HCT116 (cell line): ENCODE measurements around the gene PICALM. TPM values are rescaled to one million over a fixed set of nuclear protein-coding genes. Genes with fewer than 3 reads are reported as not detected.

Source experiments
- ATAC-seq: fragments of 200-7000 bp; cut with Tn5 transposase; 2 replicates; pipeline ENCODE4 v1.9.1; 2020; ENCODE audit warnings: mild to moderate bottlenecking, moderate library complexity
- BruUV-seq: library from RNA; stranded (reverse); fragments of 400-500 nt; replicated peaks from 2 replicates; lab custom pipeline; 2021; lab: Mats Ljungman, UMichigan
- CTCF ChIA-PET: fragments of 300-600 bp; sonication (Branson Sonifier 250); formaldehyde crosslinking; loops from one replicate; lab custom pipeline; 2021; ENCODE audit warnings: antibody characterized with exemption; lab: Charles Lee
- POLR2A ChIA-PET: fragments of 300-600, 350-600 bp; sonication (Branson Sonifier 250); formaldehyde crosslinking; loops from one replicate; lab custom pipeline; 2021; ENCODE audit warnings: antibody characterized with exemption; lab: Charles Lee
- RAD21 ChIA-PET, 2 experiments: fragments of 300-600 bp; sonication (Branson Sonifier 250); formaldehyde crosslinking; loops; one replicate each; lab custom pipeline; 2023; ENCODE audit warnings: low total read pairs in 2 of 2; ENCODE audit not compliant: uncharacterized antibody in 2 of 2, unreplicated experiment in 2 of 2, low non-redundant PET in 1 of 2; lab: Charles Lee
- DNase-seq: peaks from one replicate; pipeline ENCODE4 v3.0.0-alpha.2; 2010; ENCODE audit warnings: low read depth, low spot score
- H2AFZ ChIP-seq: fragments of 200-600 bp; shearing (Covaris generic), sonication (generic); 2 replicates; pipeline ENCODE4 v1.6.1; 2017; ENCODE audit warnings: low read depth, mixed run types, mixed read lengths, antibody characterized with exemption, low read length; ENCODE audit not compliant: poor library complexity, severe bottlenecking
- H3K27ac ChIP-seq: 2 replicates; pipeline ENCODE4 v1.5.1; 2012; ENCODE audit warnings: low read depth, low read length
- H3K27me3 ChIP-seq: fragments of 200-600 bp; sonication (generic); 2 replicates; pipeline ENCODE4 v1.6.1; 2016; ENCODE audit warnings: mixed run types, low read length, mixed read lengths; ENCODE audit not compliant: insufficient read depth
- H3K36me3 ChIP-seq, 2 experiments: fragments of 200-500 bp in 1 of 2; fragments of 200-600 bp in 1 of 2; sonication (Bioruptor generic) in 1 of 2; sonication (generic) in 1 of 2; 2 replicates each; pipeline versions ENCODE4 v1.5.1 to v1.6.1; 2014 to 2016; ENCODE audit warnings: low read length in 2 of 2, inconsistent platforms in 1 of 2, mixed read lengths in 1 of 2, mixed run types in 1 of 2; ENCODE audit not compliant: insufficient read depth in 2 of 2, control insufficient read depth in 1 of 2
- H3K4me1 ChIP-seq, 2 experiments: fragments of 200-600 bp in 1 of 2; sonication (generic) in 1 of 2; 2 replicates each; pipeline versions ENCODE4 v1.5.1 to v1.6.1; 2012 to 2017; ENCODE audit warnings: low read length in 2 of 2, inconsistent platforms in 1 of 2, mild to moderate bottlenecking in 1 of 2, mixed read lengths in 1 of 2, mixed run types in 1 of 2, moderate library complexity in 1 of 2; ENCODE audit not compliant: insufficient read depth in 2 of 2, control insufficient read depth in 1 of 2
- H3K4me2 ChIP-seq: fragments of 200-600 bp; sonication (generic); 2 replicates; pipeline ENCODE4 v1.6.1; 2017; ENCODE audit warnings: mixed run types, low read length, mixed read lengths
- H3K4me3 ChIP-seq, 2 experiments: fragments of 200-600 bp in 1 of 2; sonication (generic) in 1 of 2; replicated peaks in 1 of 2; 2 replicates each; pipeline ENCODE4 v1.5.1; 2011 to 2016; ENCODE audit warnings: low read length in 2 of 2, control low read depth in 1 of 2, low read depth in 1 of 2, mild to moderate bottlenecking in 1 of 2, mixed read lengths in 1 of 2, mixed run types in 1 of 2
- H3K79me2 ChIP-seq: fragments of 200-600 bp; sonication (generic); 2 replicates; pipeline ENCODE4 v1.6.1; 2017; ENCODE audit warnings: mild to moderate bottlenecking, mixed run types, low read length, moderate library complexity, mixed read lengths; ENCODE audit not compliant: insufficient read depth
- H3K9ac ChIP-seq: fragments of 200-600 bp; sonication (generic); 2 replicates; pipeline ENCODE4 v1.6.1; 2016; ENCODE audit warnings: low read length, mixed read lengths
- H3K9me2 ChIP-seq: fragments of 200-600 bp; sonication (generic), shearing (Covaris generic); 2 replicates; pipeline ENCODE4 v1.6.1; 2017; ENCODE audit warnings: mixed run types, mild to moderate bottlenecking, moderate library complexity; ENCODE audit not compliant: insufficient read depth
- H3K9me3 ChIP-seq, 2 experiments: fragments of 200-500 bp in 1 of 2; fragments of 200-600 bp in 1 of 2; sonication (Bioruptor generic) in 1 of 2; sonication (generic) in 1 of 2; 2 replicates each; pipeline ENCODE4 v1.6.1; 2014 to 2017; ENCODE audit warnings: low read length in 2 of 2, mixed read lengths in 2 of 2, inconsistent platforms in 1 of 2, low read depth in 1 of 2, mild to moderate bottlenecking in 1 of 2, mixed run types in 1 of 2, moderate library complexity in 1 of 2; ENCODE audit not compliant: control insufficient read depth in 1 of 2, insufficient read depth in 1 of 2
- H4K20me1 ChIP-seq: fragments of 200-600 bp; sonication (generic), shearing (Covaris generic); 2 replicates; pipeline ENCODE4 v1.6.1; 2017; ENCODE audit warnings: mixed run types, mild to moderate bottlenecking, moderate library complexity; ENCODE audit not compliant: insufficient read depth
- CTCF ChIP-seq, 3 experiments: fragments of 200-600 bp in 1 of 3; sonication (generic) in 1 of 3; IDR thresholded peaks in 2 of 3; conservative IDR thresholded peaks in 1 of 3; 2 replicates each; pipeline ENCODE4 v1.5.1; 2012 to 2017; ENCODE audit warnings: low read depth in 2 of 3, low read length in 2 of 3, antibody characterized with exemption in 1 of 3, borderline replicate concordance in 1 of 3, control low read depth in 1 of 3, mild to moderate bottlenecking in 1 of 3, mixed read lengths in 1 of 3, mixed run types in 1 of 3, moderate library complexity in 1 of 3; ENCODE audit not compliant: insufficient read depth in 1 of 3
- JUND ChIP-seq: IDR thresholded peaks from 2 replicates; pipeline ENCODE4 v1.6.1; 2012
- REST ChIP-seq: IDR thresholded peaks from 2 replicates; pipeline ENCODE4 v1.6.1; 2012; ENCODE audit warnings: low read depth
- YY1 ChIP-seq: IDR thresholded peaks from 2 replicates; pipeline ENCODE4 v1.6.1; 2011; ENCODE audit warnings: low read length, low read depth, moderate library complexity, mild to moderate bottlenecking; ENCODE audit not compliant: insufficient replicate concordance; ENCODE audit errors: extremely low read depth
- intact Hi-C: fragments of 100-400 bp; cut with micrococcal nuclease; formaldehyde crosslinking; loops from 2 replicates; pipeline ENCODE4 v1.10.0; 2022
- total RNA-seq: library from RNA; stranded (reverse); gene quantifications from one replicate; pipeline ENCODE4 v1.2.1, GENCODE V29; 2021; ENCODE audit not compliant: unreplicated experiment
- TF ChIP-seq, protein P1 (sequence below): IDR thresholded peaks from 2 replicates; pipeline ENCODE4 v1.6.1; 2011; ENCODE audit warnings: mild to moderate bottlenecking, low read length, moderate library complexity; ENCODE audit not compliant: insufficient replicate concordance; ENCODE audit errors: extremely low read depth

PICALM gene
- total RNA-seq, 1 experiment from 2014 or later = 90.6 TPM

- Histone ChIP-seq H3K9ac (no peak overlapping the region), H4K20me1 (peaks cover 6% of the 10 kb centered on the region; the same call in 1 of the 2 replicates), H3K9me3 (no peaks in the 10 kb centered on the region), H3K4me3 (no peak overlapping the region), H3K27me3 (no peaks in the 10 kb centered on the region), H3K79me2 (peaks cover 95% of the 10 kb centered on the region), H3K4me1 (peaks cover 0 to 7% of the 10 kb centered on the region in 2 experiments; a peak in 3 of 4 replicates), H3K9me2 (no peaks in the 10 kb centered on the region), H2AFZ (no peak overlapping the region), H3K36me3 (no peaks in the 10 kb centered on the region), H3K27ac (no peak overlapping the region), H3K4me2 (no peak overlapping the region)
- CTCF ChIA-PET = no interaction called here
- ATAC-seq (no peak), DNase-seq (no peak)
- no TSS peak for BruUV-seq
- POLR2A ChIA-PET = no interaction called here
- no peak for TF ChIP-seq REST
- no peak for TF ChIP-seq JUND
- TF ChIP-seq, protein P1, sequence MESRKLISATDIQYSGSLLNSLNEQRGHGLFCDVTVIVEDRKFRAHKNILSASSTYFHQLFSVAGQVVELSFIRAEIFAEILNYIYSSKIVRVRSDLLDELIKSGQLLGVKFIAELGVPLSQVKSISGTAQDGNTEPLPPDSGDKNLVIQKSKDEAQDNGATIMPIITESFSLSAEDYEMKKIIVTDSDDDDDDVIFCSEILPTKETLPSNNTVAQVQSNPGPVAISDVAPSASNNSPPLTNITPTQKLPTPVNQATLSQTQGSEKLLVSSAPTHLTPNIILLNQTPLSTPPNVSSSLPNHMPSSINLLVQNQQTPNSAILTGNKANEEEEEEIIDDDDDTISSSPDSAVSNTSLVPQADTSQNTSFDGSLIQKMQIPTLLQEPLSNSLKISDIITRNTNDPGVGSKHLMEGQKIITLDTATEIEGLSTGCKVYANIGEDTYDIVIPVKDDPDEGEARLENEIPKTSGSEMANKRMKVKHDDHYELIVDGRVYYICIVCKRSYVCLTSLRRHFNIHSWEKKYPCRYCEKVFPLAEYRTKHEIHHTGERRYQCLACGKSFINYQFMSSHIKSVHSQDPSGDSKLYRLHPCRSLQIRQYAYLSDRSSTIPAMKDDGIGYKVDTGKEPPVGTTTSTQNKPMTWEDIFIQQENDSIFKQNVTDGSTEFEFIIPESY = no peak
- TF ChIP-seq YY1 = no peak
- TF ChIP-seq CTCF (IDR thresholded peaks at IDR 0.05 in 2 of 3, conservative IDR thresholded peaks at IDR 0.05 in 1 of 3; ENCODE audit: borderline replicate concordance in 1 of 3, insufficient read depth in 1 of 3, low read depth in 2 of 3, low read length in 2 of 3) = no peak
- RAD21 ChIA-PET = interaction anchor here in 1 of 2 experiments (0.6 kb wide), 1 partner anchor 114 kb away, joined by 3 read pairs; no protein-coding TSS in a partner anchor
- intact Hi-C loops = loop anchor here (10.0 kb wide), 1 partner anchor 229 kb away; no protein-coding TSS in a partner anchor
Measured at GRCh38 chr11:86046116-86046515, 22.8 kb downstream of the PICALM start.
